Karpas-422 (cell line): ENCODE data around the gene CLECL1. TPM values are rescaled to one million over a fixed set of nuclear protein-coding genes. Genes with fewer than 3 reads are reported as not detected.
A peak's percentile ranks its signal among the peaks of the same experiment; 100 is the strongest.

Experiments
- DNase-seq: peaks from one replicate; pipeline ENCODE4 v3.0.0-alpha.2; 2015
- H2AFZ ChIP-seq: fragments of 200-600 bp; sonication (generic); 2 replicates; pipeline ENCODE4 v1.6.1; 2014; ENCODE audit warnings: antibody characterized with exemption, low read length, mixed read lengths
- H3K27ac ChIP-seq: fragments of 200-600 bp; sonication (generic); 2 replicates; pipeline ENCODE4 v1.5.1; 2014; ENCODE audit warnings: mild to moderate bottlenecking, low read length, moderate library complexity
- H3K27me3 ChIP-seq: fragments of 200-600 bp; sonication (generic); 2 replicates; pipeline ENCODE4 v1.6.1; 2014; ENCODE audit warnings: low read length, mixed read lengths
- H3K36me3 ChIP-seq: fragments of 200-600 bp; sonication (generic); 2 replicates; pipeline ENCODE4 v1.6.1; 2014; ENCODE audit warnings: low read length, mixed read lengths; ENCODE audit not compliant: insufficient read depth
- H3K4me1 ChIP-seq: fragments of 200-600 bp; sonication (generic); 2 replicates; pipeline ENCODE4 v1.6.1; 2014; ENCODE audit warnings: mild to moderate bottlenecking, low read length, mixed read lengths
- H3K4me2 ChIP-seq: fragments of 200-600 bp; sonication (generic); 2 replicates; pipeline ENCODE4 v1.6.1; 2014; ENCODE audit warnings: low read length, low read depth, mild to moderate bottlenecking; ENCODE audit not compliant: poor library complexity, severe bottlenecking
- H3K4me3 ChIP-seq: fragments of 200-600 bp; sonication (generic); 2 replicates; pipeline ENCODE4 v1.5.1; 2014; ENCODE audit warnings: mild to moderate bottlenecking, antibody characterized with exemption, low read length, mixed read lengths
- H3K79me2 ChIP-seq: fragments of 200-600 bp; sonication (generic); 2 replicates; pipeline ENCODE4 v1.6.1; 2014; ENCODE audit warnings: mild to moderate bottlenecking, low read length, mixed read lengths
- H3K9ac ChIP-seq: fragments of 200-600 bp; sonication (generic); 2 replicates; pipeline ENCODE4 v1.6.0; 2014; ENCODE audit warnings: low read length
- H3K9me2 ChIP-seq: fragments of 200-600 bp; sonication (generic), shearing (Covaris generic); replicated peaks from 2 replicates; pipeline ENCODE4 v1.6.0; 2014; ENCODE audit warnings: mild to moderate bottlenecking, low read length, moderate library complexity; ENCODE audit not compliant: insufficient read depth
- H3K9me3 ChIP-seq: fragments of 300-700, 200-600 bp; sonication (generic); 2 replicates; pipeline ENCODE4 v1.6.1; 2014; ENCODE audit warnings: low read length, mixed read lengths
- H4K20me1 ChIP-seq: fragments of 200-600 bp; sonication (generic); 2 replicates; pipeline ENCODE4 v1.6.1; 2014; ENCODE audit warnings: mild to moderate bottlenecking, antibody characterized with exemption, low read length, low read depth; ENCODE audit not compliant: insufficient read depth
- total RNA-seq: library from RNA; depleted of rRNA; stranded (reverse); fragments of >200 nt; shearing (Covaris generic); gene quantifications from 2 replicates; pipeline ENCODE4 v1.2.3, GENCODE V29; 2014; ENCODE audit warnings: low replicate concordance

CLECL1 gene
- total RNA-seq, 1 experiment from 2014 or later = 5.6 TPM

- no peak overlapping the region for H3K9ac ChIP-seq
- no peaks in the 10 kb centered on the region for H3K36me3 ChIP-seq
- DNase-seq = peak; percentile 35
- no peaks in the 10 kb centered on the region for H4K20me1 ChIP-seq
- H3K27ac ChIP-seq = no peak overlapping the region
- H3K4me2 ChIP-seq = no peak overlapping the region
- H3K4me3 ChIP-seq = no peak overlapping the region
- no peaks in the 10 kb centered on the region for H3K79me2 ChIP-seq
- no peaks in the 10 kb centered on the region for H3K9me3 ChIP-seq
- H3K4me1 ChIP-seq = peaks cover 45% of the 10 kb centered on the region
- no peaks in the 10 kb centered on the region for H3K27me3 ChIP-seq
- no peaks in the 10 kb centered on the region for H3K9me2 ChIP-seq
- H2AFZ ChIP-seq = no peak overlapping the region
Observed at GRCh38 chr12:9735601-9736000, 2.7 kb upstream of the CLECL1 start.

GRCh38 chr12:9731797-9732196 is 1.1 kb downstream of the CLECL1 start:
- peak; percentile 55 for DNase-seq
- peaks cover 35% of the 10 kb centered on the region for H3K4me1 ChIP-seq
- H3K9ac ChIP-seq = no peak overlapping the region
- H3K9me3 ChIP-seq = no peaks in the 10 kb centered on the region
- H4K20me1 ChIP-seq = no peaks in the 10 kb centered on the region
- H3K27ac ChIP-seq = no peak overlapping the region
- H2AFZ ChIP-seq = peak overlapping the region; percentile 14; the same call in 1 of the 2 replicates
- no peaks in the 10 kb centered on the region for H3K79me2 ChIP-seq
- no peaks in the 10 kb centered on the region for H3K27me3 ChIP-seq
- H3K9me2 ChIP-seq = no peaks in the 10 kb centered on the region
- no peaks in the 10 kb centered on the region for H3K36me3 ChIP-seq
- peak overlapping the region; percentile 47 for H3K4me2 ChIP-seq
- no peak overlapping the region for H3K4me3 ChIP-seq

GRCh38 chr12:9731393-9731792 is 1.5 kb downstream of the CLECL1 start:
- H3K9ac ChIP-seq = no peak overlapping the region
- H3K4me3 ChIP-seq = no peak overlapping the region
- peak overlapping the region; percentile 47 for H3K4me2 ChIP-seq
- H4K20me1 ChIP-seq = no peaks in the 10 kb centered on the region
- H3K9me3 ChIP-seq = no peaks in the 10 kb centered on the region
- H3K9me2 ChIP-seq = no peaks in the 10 kb centered on the region
- H2AFZ ChIP-seq = peak overlapping the region; percentile 14; the same call in 1 of the 2 replicates
- H3K27ac ChIP-seq = no peak overlapping the region
- peaks cover 31% of the 10 kb centered on the region for H3K4me1 ChIP-seq
- H3K36me3 ChIP-seq = no peaks in the 10 kb centered on the region
- no peaks in the 10 kb centered on the region for H3K79me2 ChIP-seq
- H3K27me3 ChIP-seq = no peaks in the 10 kb centered on the region
- no peak for DNase-seq

DNA sequence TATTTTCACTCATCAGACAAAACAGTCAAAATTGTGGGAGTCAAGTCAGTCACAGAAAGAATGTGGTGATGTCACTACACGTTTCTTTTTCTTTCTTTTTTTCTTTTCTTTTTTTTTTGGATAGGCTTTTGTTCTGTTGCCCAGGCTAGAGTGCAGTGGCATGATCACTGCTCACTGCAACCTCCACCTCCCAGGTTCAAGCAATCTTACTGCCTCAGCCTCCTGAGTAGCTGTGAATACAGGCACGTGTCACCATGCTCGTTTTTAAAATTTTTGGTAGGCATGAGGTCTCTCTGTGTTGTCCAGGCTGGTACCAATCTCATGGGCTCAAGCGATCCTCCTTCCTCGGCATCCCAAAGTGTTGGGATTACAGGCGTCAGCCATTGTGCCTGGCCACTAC is 2.3 kb downstream of the CLECL1 start:
- H3K4me2 ChIP-seq = no peak overlapping the region
- no peaks in the 10 kb centered on the region for H4K20me1 ChIP-seq
- H3K4me3 ChIP-seq = no peak overlapping the region
- H3K27me3 ChIP-seq = no peaks in the 10 kb centered on the region
- H3K9me3 ChIP-seq = no peaks in the 10 kb centered on the region
- no peaks in the 10 kb centered on the region for H3K36me3 ChIP-seq
- H3K27ac ChIP-seq = no peak overlapping the region
- H3K79me2 ChIP-seq = no peaks in the 10 kb centered on the region
- peaks cover 27% of the 10 kb centered on the region for H3K4me1 ChIP-seq
- no peak overlapping the region for H2AFZ ChIP-seq
- DNase-seq = no peak
- H3K9ac ChIP-seq = no peak overlapping the region
- no peaks in the 10 kb centered on the region for H3K9me2 ChIP-seq

GRCh38 chr12:9730011-9730410 is 2.9 kb downstream of the CLECL1 start:
- H3K4me2 ChIP-seq = no peak overlapping the region
- no peaks in the 10 kb centered on the region for H3K9me3 ChIP-seq
- no peaks in the 10 kb centered on the region for H3K36me3 ChIP-seq
- no peak overlapping the region for H3K27ac ChIP-seq
- H2AFZ ChIP-seq = no peak overlapping the region
- no peaks in the 10 kb centered on the region for H3K79me2 ChIP-seq
- no peaks in the 10 kb centered on the region for H4K20me1 ChIP-seq
- H3K9me2 ChIP-seq = no peaks in the 10 kb centered on the region
- DNase-seq = peak; percentile 34
- no peaks in the 10 kb centered on the region for H3K27me3 ChIP-seq
- no peak overlapping the region for H3K4me3 ChIP-seq
- no peak overlapping the region for H3K9ac ChIP-seq
- peaks cover 26% of the 10 kb centered on the region for H3K4me1 ChIP-seq

DNA sequence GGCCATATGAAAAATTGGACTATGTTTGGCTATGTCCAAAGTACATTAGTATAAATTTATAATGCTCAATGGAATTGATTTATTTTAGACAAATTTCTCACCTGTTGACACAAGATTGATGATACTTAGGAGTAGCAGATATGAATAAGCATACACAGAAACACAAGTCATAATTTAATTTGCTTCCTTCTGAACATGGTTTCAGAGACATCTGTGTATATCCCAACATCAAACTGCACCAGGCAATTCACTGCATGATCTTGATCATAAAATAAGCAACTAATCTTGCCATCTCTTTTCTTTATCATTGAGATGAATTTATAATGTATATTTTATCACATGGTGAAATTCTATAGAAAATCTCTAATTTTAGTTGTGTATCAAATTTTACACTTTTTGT is 3.8 kb downstream of the CLECL1 start:
- no peaks in the 10 kb centered on the region for H3K27me3 ChIP-seq
- no peak overlapping the region for H3K9ac ChIP-seq
- no peak overlapping the region for H2AFZ ChIP-seq
- H3K79me2 ChIP-seq = no peaks in the 10 kb centered on the region
- no peak for DNase-seq
- no peak overlapping the region for H3K4me2 ChIP-seq
- no peaks in the 10 kb centered on the region for H3K9me3 ChIP-seq
- H3K36me3 ChIP-seq = no peaks in the 10 kb centered on the region
- H3K9me2 ChIP-seq = no peaks in the 10 kb centered on the region
- H4K20me1 ChIP-seq = no peaks in the 10 kb centered on the region
- H3K4me1 ChIP-seq = peaks cover 26% of the 10 kb centered on the region
- no peak overlapping the region for H3K27ac ChIP-seq
- H3K4me3 ChIP-seq = no peak overlapping the region

DNA sequence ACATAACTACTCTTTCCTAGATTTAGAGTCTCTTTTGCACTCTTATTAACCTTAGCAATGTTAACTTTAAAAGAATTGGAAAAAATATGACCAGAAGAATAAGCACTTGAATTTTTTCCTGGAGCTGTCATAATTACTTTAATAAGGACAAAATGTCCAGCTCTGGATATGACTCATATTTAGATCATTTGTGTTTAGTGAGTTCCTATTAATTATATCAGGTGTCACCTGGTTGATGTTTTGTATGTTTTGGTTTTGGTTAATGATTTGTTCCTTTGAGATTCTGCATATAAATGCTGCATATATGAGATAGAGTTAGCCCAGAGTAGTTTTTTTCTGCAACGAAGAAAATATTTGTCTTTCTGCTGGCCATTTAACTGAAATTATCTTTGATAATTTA is 5.1 kb downstream of the CLECL1 start:
- no peaks in the 10 kb centered on the region for H3K36me3 ChIP-seq
- no peak overlapping the region for H3K27ac ChIP-seq
- no peaks in the 10 kb centered on the region for H3K9me3 ChIP-seq
- no peak overlapping the region for H3K4me3 ChIP-seq
- no peak overlapping the region for H2AFZ ChIP-seq
- H3K79me2 ChIP-seq = no peaks in the 10 kb centered on the region
- H3K9me2 ChIP-seq = no peaks in the 10 kb centered on the region
- no peak overlapping the region for H3K4me2 ChIP-seq
- no peak for DNase-seq
- peaks cover 19% of the 10 kb centered on the region for H3K4me1 ChIP-seq
- no peaks in the 10 kb centered on the region for H4K20me1 ChIP-seq
- no peak overlapping the region for H3K9ac ChIP-seq
- no peaks in the 10 kb centered on the region for H3K27me3 ChIP-seq

DNA sequence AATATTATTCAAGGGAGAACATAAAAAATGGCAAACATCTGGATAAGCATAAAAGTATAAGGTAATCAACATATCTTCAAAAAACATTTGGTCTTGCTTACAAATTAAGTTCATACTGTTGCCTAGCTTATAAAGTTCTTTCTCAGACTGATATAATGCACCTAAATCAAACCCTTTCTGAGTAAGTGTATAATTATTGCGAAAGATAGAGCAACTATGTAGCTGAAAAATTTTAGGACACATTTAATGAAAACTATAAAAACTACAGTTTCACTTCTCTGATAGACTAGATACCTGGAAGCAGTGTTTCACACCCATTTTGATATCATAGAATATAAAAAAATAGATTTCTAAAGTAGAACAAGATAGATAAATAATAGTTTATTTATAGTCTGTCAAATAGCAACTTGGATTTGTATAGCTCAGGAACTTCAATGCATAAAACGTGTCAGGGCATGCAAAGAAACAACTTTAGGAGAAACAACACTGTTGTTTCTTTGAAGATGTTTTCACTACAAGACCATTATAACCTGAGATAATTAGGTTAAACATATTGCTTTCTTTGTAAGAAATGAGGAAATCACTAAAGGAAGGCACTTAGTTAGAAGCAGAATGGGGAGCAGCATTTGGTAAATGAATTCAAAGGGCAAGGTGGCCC is 7.6 kb downstream of the CLECL1 start:
- peaks cover 4% of the 10 kb centered on the region for H3K4me1 ChIP-seq
- no peak overlapping the region for H3K9ac ChIP-seq
- H3K9me2 ChIP-seq = no peaks in the 10 kb centered on the region
- H3K27me3 ChIP-seq = no peaks in the 10 kb centered on the region
- H3K36me3 ChIP-seq = no peaks in the 10 kb centered on the region
- no peaks in the 10 kb centered on the region for H4K20me1 ChIP-seq
- no peak overlapping the region for H3K4me3 ChIP-seq
- H3K4me2 ChIP-seq = no peak overlapping the region
- H3K79me2 ChIP-seq = no peaks in the 10 kb centered on the region
- no peaks in the 10 kb centered on the region for H3K9me3 ChIP-seq
- DNase-seq = no peak
- H3K27ac ChIP-seq = no peak overlapping the region
- no peak overlapping the region for H2AFZ ChIP-seq
